H9 (cell line): ENCODE results near the gene ASXL1. TPM values are rescaled to one million over a fixed set of nuclear protein-coding genes. Genes with fewer than 3 reads are reported as not detected.

ENCODE experiments used
- DNase-seq: peaks from one replicate; pipeline ENCODE4 v3.0.0-alpha.2; 2017
- H2AFZ ChIP-seq: one replicate; pipeline ENCODE4 v1.6.1; 2013; ENCODE audit warnings: mild to moderate bottlenecking, low read length, control low read depth, moderate library complexity
- H2AK5ac ChIP-seq: 2 replicates; pipeline ENCODE4 v1.6.1; 2013; ENCODE audit warnings: low read length, control low read depth, mixed read lengths; ENCODE audit not compliant: insufficient read length
- H2BK120ac ChIP-seq: one replicate; pipeline ENCODE4 v1.6.1; 2013; ENCODE audit warnings: low read depth, mild to moderate bottlenecking, low read length, control low read depth, inconsistent platforms; ENCODE audit not compliant: poor library complexity, severe bottlenecking
- H2BK12ac ChIP-seq: 2 replicates; pipeline ENCODE4 v1.6.1; 2013; ENCODE audit warnings: low read length, control low read depth, mixed read lengths, low read depth; ENCODE audit not compliant: insufficient read length
- H2BK15ac ChIP-seq: 2 replicates; pipeline ENCODE4 v1.6.1; 2013; ENCODE audit warnings: low read depth, low read length, control low read depth
- H2BK20ac ChIP-seq: one replicate; pipeline ENCODE4 v1.6.1; 2013; ENCODE audit warnings: low read depth, mild to moderate bottlenecking, low read length, control low read depth, inconsistent platforms; ENCODE audit not compliant: poor library complexity, severe bottlenecking
- H2BK5ac ChIP-seq: 2 replicates; pipeline ENCODE4 v1.6.1; 2013; ENCODE audit warnings: low read length, control low read depth, mixed read lengths; ENCODE audit not compliant: insufficient read length
- H3K14ac ChIP-seq: 2 replicates; pipeline ENCODE4 v1.6.1; 2013; ENCODE audit warnings: low read length, control low read depth; ENCODE audit not compliant: insufficient read depth
- H3K18ac ChIP-seq: 2 replicates; pipeline ENCODE4 v1.6.1; 2013; ENCODE audit warnings: low read depth, mild to moderate bottlenecking, mixed read lengths, low read length, control low read depth; ENCODE audit not compliant: insufficient read length
- H3K23ac ChIP-seq: 2 replicates; pipeline ENCODE4 v1.6.1; 2013; ENCODE audit warnings: low read length, control low read depth, mixed read lengths, low read depth; ENCODE audit not compliant: insufficient read length
- H3K23me2 ChIP-seq: 2 replicates; pipeline ENCODE4 v1.6.1; 2013; ENCODE audit warnings: low read depth, mild to moderate bottlenecking, mixed read lengths, low read length, control low read depth; ENCODE audit not compliant: insufficient read length, poor library complexity, severe bottlenecking
- H3K27ac ChIP-seq: 2 replicates; pipeline ENCODE4 v1.5.1; 2013; ENCODE audit warnings: low read length, control low read depth, mixed read lengths, low read depth; ENCODE audit not compliant: insufficient read length
- H3K27me3 ChIP-seq: 2 replicates; pipeline ENCODE4 v1.6.1; 2013; ENCODE audit warnings: low read length, control low read depth, inconsistent platforms; ENCODE audit not compliant: insufficient read depth
- H3K4ac ChIP-seq: 2 replicates; pipeline ENCODE4 v1.6.1; 2013; ENCODE audit warnings: low read depth, mild to moderate bottlenecking, control low read depth, inconsistent platforms, low read length, moderate library complexity
- H3K4me1 ChIP-seq: 2 replicates; pipeline ENCODE4 v1.6.1; 2013; ENCODE audit warnings: low read length, control low read depth, inconsistent platforms; ENCODE audit not compliant: insufficient read depth
- H3K4me2 ChIP-seq: 2 replicates; pipeline ENCODE4 v1.6.1; 2013; ENCODE audit warnings: low read length, control low read depth, mixed read lengths; ENCODE audit not compliant: insufficient read length, insufficient read depth
- H3K56ac ChIP-seq: 2 replicates; pipeline ENCODE4 v1.6.1; 2013; ENCODE audit warnings: low read depth, mild to moderate bottlenecking, mixed read lengths, low read length, control low read depth; ENCODE audit not compliant: insufficient read length
- H3K79me1 ChIP-seq: 2 replicates; pipeline ENCODE4 v1.6.1; 2013; ENCODE audit warnings: low read depth, mild to moderate bottlenecking, moderate library complexity, low read length, control low read depth, inconsistent platforms; ENCODE audit not compliant: insufficient read depth, poor library complexity, severe bottlenecking
- H3K79me2 ChIP-seq: 2 replicates; pipeline ENCODE4 v1.6.1; 2013; ENCODE audit warnings: low read length, control low read depth, inconsistent platforms; ENCODE audit not compliant: insufficient read depth
- H3K9ac ChIP-seq: 2 replicates; pipeline ENCODE4 v1.6.1; 2013; ENCODE audit warnings: low read length, control low read depth, mixed read lengths; ENCODE audit not compliant: insufficient read length; ENCODE audit errors: extremely low read depth
- H3K9me3 ChIP-seq: one replicate; pipeline ENCODE4 v1.6.1; 2013; ENCODE audit warnings: low read depth, low read length, inconsistent platforms; ENCODE audit not compliant: control insufficient read depth
- H3T11ph ChIP-seq: one replicate; pipeline ENCODE4 v1.6.1; 2013; ENCODE audit warnings: mild to moderate bottlenecking, low read length, control low read depth, inconsistent platforms
- H4K20me1 ChIP-seq: one replicate; pipeline ENCODE4 v1.6.1; 2013; ENCODE audit not compliant: control insufficient read depth, insufficient read length, insufficient read depth
- H4K5ac ChIP-seq: 2 replicates; pipeline ENCODE4 v1.6.1; 2013; ENCODE audit warnings: low read depth, mild to moderate bottlenecking, mixed read lengths, low read length, control low read depth; ENCODE audit not compliant: insufficient read length
- H4K8ac ChIP-seq: replicated peaks from 2 replicates; pipeline ENCODE4 v1.6.1; 2013; ENCODE audit warnings: low read length, control low read depth, mixed read lengths, low read depth; ENCODE audit not compliant: insufficient read length
- H4K91ac ChIP-seq: 2 replicates; pipeline ENCODE4 v1.6.1; 2013; ENCODE audit warnings: low read depth, mild to moderate bottlenecking, moderate library complexity, mixed read lengths, low read length, control low read depth; ENCODE audit not compliant: insufficient read length
- H3K27ac Mint-ChIP-seq, 3 experiments: 2 replicates in 2 of 3; 3 replicates in 1 of 3; pipeline ENCODE4 v1.8.0; 2020 to 2021; ENCODE audit warnings: mixed read lengths in 3 of 3, mild to moderate bottlenecking in 1 of 3, moderate library complexity in 1 of 3
- H3K27me3 Mint-ChIP-seq: 2 replicates; pipeline ENCODE4 v1.8.0; 2021; ENCODE audit warnings: low read depth, mild to moderate bottlenecking, moderate library complexity, mixed read lengths
- H3K36me3 Mint-ChIP-seq, 3 experiments: 2 replicates in 2 of 3; 3 replicates in 1 of 3; pipeline ENCODE4 v1.8.0; 2020 to 2021; ENCODE audit warnings: low read depth in 3 of 3, mixed read lengths in 3 of 3; ENCODE audit not compliant: insufficient read depth in 1 of 3
- H3K4me1 Mint-ChIP-seq, 2 experiments: 2 replicates each; pipeline ENCODE4 v1.8.0; 2020; ENCODE audit warnings: mixed read lengths in 2 of 2
- H3K4me3 Mint-ChIP-seq, 2 experiments: 2 replicates in 1 of 2; 3 replicates in 1 of 2; pipeline ENCODE4 v1.8.0; 2020 to 2021; ENCODE audit warnings: mild to moderate bottlenecking in 2 of 2, mixed read lengths in 2 of 2, moderate library complexity in 1 of 2
- H3K9me3 Mint-ChIP-seq, 2 experiments: 2 replicates in 1 of 2; 3 replicates in 1 of 2; pipeline ENCODE4 v1.8.0; 2020; ENCODE audit warnings: mild to moderate bottlenecking in 2 of 2, mixed read lengths in 2 of 2, moderate library complexity in 1 of 2
- CTCF ChIP-seq: fragments of 200-600 bp; sonication (generic); conservative IDR thresholded peaks from 3 replicates; pipeline ENCODE4 v1.8.0; 2021; ENCODE audit warnings: antibody characterized with exemption, mild to moderate bottlenecking
- WGBS: extraction: QIAGEN DNeasy Blood & Tissue Kit; methylation state at CpG from one replicate; pipeline ENCODE4 v1.1.7; 2013; ENCODE audit warnings: missing lambda C conversion rate, low lambda C conversion rate, mixed read lengths; ENCODE audit not compliant: insufficient read length; ENCODE audit errors: extremely low coverage; 5-methylcytosine and 5-hydroxymethylcytosine counted together
- total RNA-seq: library from RNA; stranded (reverse); gene quantifications from 2 replicates; pipeline ENCODE4 v1.2.1, GENCODE V29; 2021

ASXL1 gene
- total RNA-seq, 1 experiment from 2014 or later, result 39.5 TPM

GRCh38 chr20:32440758-32441078, 82.6 kb downstream of the ASXL1 start:
- H3K27me3 ChIP-seq, result no peaks in the 10 kb centered on the region
- no peaks in the 10 kb centered on the region for H3K79me2 ChIP-seq
- no peak overlapping the region for H3K27ac ChIP-seq
- WGBS, result no CpG with 5 or more reads among the region's 4 CpGs
- no peak overlapping the region for H2BK5ac ChIP-seq
- no peak overlapping the region for H2AK5ac ChIP-seq
- H3K9me3 Mint-ChIP-seq, result no peaks in the 10 kb centered on the region
- no peak overlapping the region for H2BK120ac ChIP-seq
- peaks cover 28 to 30% of the 10 kb centered on the region in 2 experiments for H3K4me1 Mint-ChIP-seq
- H2BK12ac ChIP-seq, result no peak overlapping the region
- H3K23ac ChIP-seq, result no peak overlapping the region
- H3K56ac ChIP-seq, result no peak overlapping the region
- H3K23me2 ChIP-seq, result no peaks in the 10 kb centered on the region
- H4K8ac ChIP-seq, result no peak overlapping the region
- no peaks in the 10 kb centered on the region for H3K4me1 ChIP-seq
- H3K4me3 Mint-ChIP-seq, result no peak overlapping the region
- no peak for DNase-seq
- no peak overlapping the region for H3K9ac ChIP-seq
- H2BK20ac ChIP-seq, result no peak overlapping the region
- no peak overlapping the region for H3K4me2 ChIP-seq
- TF ChIP-seq CTCF, result no peak
- no peak overlapping the region for H2BK15ac ChIP-seq
- H3K9me3 ChIP-seq, result no peaks in the 10 kb centered on the region
- no peak overlapping the region for H3T11ph ChIP-seq
- no peak overlapping the region for H3K14ac ChIP-seq
- no peak overlapping the region for H3K18ac ChIP-seq
- no peak overlapping the region for H4K91ac ChIP-seq
- no peaks in the 10 kb centered on the region for H3K27me3 Mint-ChIP-seq
- no peak overlapping the region for H3K4ac ChIP-seq
- no peak overlapping the region for H3K27ac Mint-ChIP-seq
- H3K36me3 Mint-ChIP-seq, result peaks cover 5 to 25% (median 13%) of the 10 kb centered on the region in 3 experiments; a peak in 5 of 7 replicates
- no peak overlapping the region for H2AFZ ChIP-seq
- no peak overlapping the region for H4K5ac ChIP-seq
- no peaks in the 10 kb centered on the region for H3K79me1 ChIP-seq
- H4K20me1 ChIP-seq, result no peaks in the 10 kb centered on the region
